K562 (cell line): Measurements from ENCODE around the gene MED15. TPM values are rescaled to one million over a fixed set of nuclear protein-coding genes. Genes with fewer than 3 reads are reported as not detected.
A peak's percentile ranks its signal among the peaks of the same experiment; 100 is the strongest.

Source experiments
- MLX ChIP-seq, 2 experiments: fragments of 450-650 bp in 1 of 2; sonication (generic) in 1 of 2; formaldehyde crosslinking; conservative IDR thresholded peaks; 2 replicates each; pipeline versions ENCODE4 v1.4.0 to v1.8.1; 2020 to 2022; ENCODE audit warnings: mild to moderate bottlenecking in 1 of 2, missing genetic modification reagents in 1 of 2
- MNT ChIP-seq, 2 experiments: fragments of 450-650 bp; conservative IDR thresholded peaks; 2 replicates each; pipeline ENCODE4 v1.6.1; 2017; ENCODE audit warnings: mild to moderate bottlenecking in 2 of 2, moderate library complexity in 2 of 2
- PBX2 ChIP-seq, 2 experiments: IDR thresholded peaks in 1 of 2; conservative IDR thresholded peaks in 1 of 2; 2 replicates each; pipeline ENCODE4 v1.6.1; 2016; ENCODE audit warnings: low read depth in 2 of 2, mild to moderate bottlenecking in 1 of 2, missing compliant biosample characterization in 1 of 2, missing genetic modification characterization in 1 of 2, moderate library complexity in 1 of 2
- SETDB1 ChIP-seq: IDR thresholded peaks from one replicate; pipeline ENCODE4 v1.6.1; 2012; ENCODE audit warnings: low read length, control low read depth, inconsistent platforms
- TCF3 ChIP-seq: sonication (generic); formaldehyde crosslinking; IDR thresholded peaks from 2 replicates; pipeline ENCODE4 v1.4.0; 2020; ENCODE audit warnings: mild to moderate bottlenecking, missing genetic modification reagents
- TFAP4 ChIP-seq: sonication (generic); formaldehyde crosslinking; IDR thresholded peaks from 2 replicates; pipeline ENCODE4 v1.8.0; 2022; ENCODE audit warnings: missing genetic modification reagents, mild to moderate bottlenecking, moderate library complexity, borderline replicate concordance
- ZBTB1 ChIP-seq: sonication (generic); formaldehyde crosslinking; IDR thresholded peaks from 2 replicates; pipeline ENCODE4 v1.8.1; 2023; ENCODE audit warnings: missing genetic modification reagents, low read depth, mild to moderate bottlenecking, borderline replicate concordance
- ZBTB34 ChIP-seq: fragments of 250-450 bp; sonication (Bioruptor Pico); IDR thresholded peaks from 2 replicates; pipeline ENCODE4 v1.8.0; 2021; ENCODE audit warnings: mild to moderate bottlenecking, moderate library complexity
- ZKSCAN1 ChIP-seq: fragments of 150-350 bp; IDR thresholded peaks from 2 replicates; pipeline ENCODE4 v1.6.1; 2016; ENCODE audit warnings: low read depth, low read length
- ZNF224 ChIP-seq: sonication (generic); formaldehyde crosslinking; IDR thresholded peaks from 2 replicates; pipeline ENCODE4 v1.8.0; 2022; ENCODE audit warnings: mild to moderate bottlenecking, missing genetic modification reagents
- polyA plus RNA-seq, 8 experiments: library from polyadenylated mRNA; depleted of rRNA in 4 of 8; stranded (reverse) in 5 of 8; unstranded in 3 of 8; fragments of >200 nt; fragmentation: Nextera tagmentation in 2 of 8; fragmentation: Illumina TruSeq in 1 of 8; extraction: Ambion mirVana in 2 of 8; extraction: Trizol in 1 of 8; gene quantifications; 2 replicates each; pipeline versions ENCODE4 v1.2.1 to v1.2.3, GENCODE V29; 2011 to 2014; ENCODE audit warnings: inconsistent platforms in 1 of 8, missing spikeins in 1 of 8
- total RNA-seq, 7 experiments: library from RNA; depleted of rRNA in 6 of 7; stranded (reverse); fragments of >200 nt in 6 of 7; fragmentation: Illumina TruSeq in 2 of 7; extraction: Trizol in 2 of 7; gene quantifications; 2 replicates each; pipeline versions ENCODE4 v1.2.1 to v1.2.3, GENCODE V29; 2011 to 2021; ENCODE audit warnings: low replicate concordance in 1 of 7

The MED15 gene
- total and polyA plus RNA-seq, 9 of the 15 experiments (the other 6 are each of a cell fraction or from before 2014, with no cell fraction given) = 4.0 to 271 (median 60.1) TPM

- 0 out of 2 replicates have a peak, but pooled peaks have one; percentile 7 for TF ChIP-seq PBX2 (CRISPR knock-in tag; IDR thresholded peaks at IDR 0.05; ENCODE audit: low read depth)
- TF ChIP-seq PBX2 (tag; conservative IDR thresholded peaks at IDR 0.05; ENCODE audit: low read depth) = no peak
- TF ChIP-seq TFAP4 (CRISPR knock-in tag) = no peak
- TF ChIP-seq TCF3 (CRISPR knock-in tag) = no peak
- TF ChIP-seq ZKSCAN1 = 0 out of 2 replicates have a peak, but pooled peaks have one; percentile 21
- peak in 1 of 2 experiments; percentile 47; a peak in 1 of 4 replicates for TF ChIP-seq MLX (CRISPR knock-in tag; conservative IDR thresholded peaks at IDR 0.05)
- TF ChIP-seq SETDB1 = peak; percentile 96
- no peak for TF ChIP-seq ZBTB1 (CRISPR knock-in tag)
- no peak for TF ChIP-seq MNT (conservative IDR thresholded peaks at IDR 0.05)
- TF ChIP-seq ZNF224 = no peak
- TF ChIP-seq ZBTB34 (CRISPR knock-in tag) = no peak
Measured at GRCh38 chr22:20488946-20489345, 18.5 kb upstream of the MED15 start (continued).
